Astrocyte (in vitro differentiated cells and primary cell): ENCODE measurements around the gene THRB. TPM values are rescaled to one million over a fixed set of nuclear protein-coding genes. Genes with fewer than 3 reads are reported as not detected.

Source experiments
- DNase-seq: peaks from one replicate; pipeline ENCODE4 v3.0.0-alpha.2; 2010; ENCODE audit warnings: low read depth
- FAIRE-seq: peaks from 2 replicates; lab custom pipeline; 2011; peaks lifted over from hg19 to GRCh38; lab: Jason Lieb, UNC
- H2AFZ ChIP-seq: 2 replicates; pipeline ENCODE4 v1.6.0; 2012; ENCODE audit warnings: low read depth, low read length, inconsistent platforms
- H3K27ac ChIP-seq: 2 replicates; pipeline ENCODE4 v1.5.1; 2011; ENCODE audit warnings: low read depth, low read length, inconsistent platforms
- H3K27me3 ChIP-seq: 2 replicates; pipeline ENCODE4 v1.6.0; 2011; ENCODE audit warnings: low read length, inconsistent platforms; ENCODE audit not compliant: insufficient read depth
- H3K36me3 ChIP-seq: 2 replicates; pipeline ENCODE4 v1.5.1; 2011; ENCODE audit warnings: low read length, inconsistent platforms; ENCODE audit not compliant: insufficient read depth
- H3K4me1 ChIP-seq: 2 replicates; pipeline ENCODE4 v1.5.1; 2011; ENCODE audit warnings: low read length, inconsistent platforms; ENCODE audit not compliant: insufficient read depth
- H3K4me2 ChIP-seq: 2 replicates; pipeline ENCODE4 v1.6.0; 2012; ENCODE audit warnings: low read length, inconsistent platforms
- H3K4me3 ChIP-seq: 2 replicates; pipeline ENCODE4 v1.5.1; 2011; ENCODE audit warnings: low read depth, mild to moderate bottlenecking, low read length, inconsistent platforms; ENCODE audit not compliant: insufficient read depth
- H3K79me2 ChIP-seq: 2 replicates; pipeline ENCODE4 v1.6.0; 2012; ENCODE audit warnings: mild to moderate bottlenecking, low read length, inconsistent platforms; ENCODE audit not compliant: insufficient read depth
- H3K9ac ChIP-seq: 2 replicates; pipeline ENCODE4 v1.6.0; 2012; ENCODE audit warnings: mild to moderate bottlenecking, low read length, inconsistent platforms
- H3K9me3 ChIP-seq: 2 replicates; pipeline ENCODE4 v1.5.1; 2012; ENCODE audit warnings: low read depth, mild to moderate bottlenecking, low read length, inconsistent platforms; ENCODE audit not compliant: insufficient read depth
- H4K20me1 ChIP-seq: 2 replicates; pipeline ENCODE4 v1.6.0; 2012; ENCODE audit warnings: low read length, inconsistent platforms; ENCODE audit not compliant: insufficient read depth
- H3K27ac Mint-ChIP-seq: one replicate; pipeline ENCODE4 v1.8.0; 2021; ENCODE audit warnings: mild to moderate bottlenecking, mixed read lengths; ENCODE audit not compliant: unreplicated experiment
- H3K27me3 Mint-ChIP-seq: one replicate; pipeline ENCODE4 v1.8.0; 2021; ENCODE audit warnings: low read depth, mixed read lengths; ENCODE audit not compliant: unreplicated experiment
- H3K36me3 Mint-ChIP-seq: one replicate; pipeline ENCODE4 v1.8.0; 2021; ENCODE audit warnings: low read depth, mixed read lengths; ENCODE audit not compliant: unreplicated experiment
- H3K4me1 Mint-ChIP-seq: one replicate; pipeline ENCODE4 v1.8.0; 2021; ENCODE audit warnings: low read depth, mixed read lengths; ENCODE audit not compliant: unreplicated experiment
- H3K4me3 Mint-ChIP-seq: one replicate; pipeline ENCODE4 v1.8.0; 2021; ENCODE audit warnings: mild to moderate bottlenecking, moderate library complexity, mixed read lengths; ENCODE audit not compliant: unreplicated experiment
- H3K9me3 Mint-ChIP-seq: one replicate; pipeline ENCODE4 v1.8.0; 2021; ENCODE audit warnings: mild to moderate bottlenecking, mixed read lengths; ENCODE audit not compliant: unreplicated experiment
- CTCF ChIP-seq: IDR thresholded peaks from 2 replicates; pipeline ENCODE4 v1.5.1; 2011; ENCODE audit warnings: low read depth, mild to moderate bottlenecking, inconsistent platforms, low read length, moderate library complexity; ENCODE audit not compliant: insufficient read depth
- EZH2 ChIP-seq: IDR thresholded peaks from 2 replicates; pipeline ENCODE4 v1.6.1; 2012; ENCODE audit warnings: mild to moderate bottlenecking, low read length, inconsistent platforms; ENCODE audit not compliant: insufficient read depth
- total RNA-seq: library from RNA; stranded (reverse); gene quantifications from 2 replicates; pipeline ENCODE4 v1.2.1, GENCODE V29; 2021

Gene THRB
- total RNA-seq, 1 donor from 2014 or later: 8.5 TPM

- H3K9ac ChIP-seq: no peak overlapping the region
- H2AFZ ChIP-seq: no peak overlapping the region
- Mint-ChIP-seq H3K27me3 (no peaks in the 10 kb centered on the region), H3K9me3 (no peaks in the 10 kb centered on the region), H3K4me1 (no peaks in the 10 kb centered on the region), H3K27ac (no peak overlapping the region), H3K36me3 (peaks cover 3% of the 10 kb centered on the region), H3K4me3 (no peak overlapping the region)
- FAIRE-seq (no peak), DNase-seq (no peak)
- H3K36me3 ChIP-seq: no peaks in the 10 kb centered on the region
- no peaks in the 10 kb centered on the region for H3K4me1 ChIP-seq
- H3K27me3 ChIP-seq: no peaks in the 10 kb centered on the region
- H4K20me1 ChIP-seq: no peaks in the 10 kb centered on the region
- no peaks in the 10 kb centered on the region for H3K79me2 ChIP-seq
- no peak overlapping the region for H3K4me3 ChIP-seq
- H3K27ac ChIP-seq: no peak overlapping the region
- no peaks in the 10 kb centered on the region for H3K9me3 ChIP-seq
- H3K4me2 ChIP-seq: no peak overlapping the region
- TF ChIP-seq EZH2: no peak
- no peak for TF ChIP-seq CTCF
Measured at GRCh38 chr3:24192469-24193056, 302.1 kb downstream of the THRB start.

- Histone ChIP-seq H4K20me1 (no peaks in the 10 kb centered on the region), H3K27ac (no peak overlapping the region), H3K36me3 (no peaks in the 10 kb centered on the region), H3K9me3 (no peaks in the 10 kb centered on the region), H3K9ac (no peak overlapping the region), H2AFZ (no peak overlapping the region), H3K79me2 (no peaks in the 10 kb centered on the region), H3K4me2 (no peak overlapping the region), H3K4me3 (no peak overlapping the region), H3K27me3 (no peaks in the 10 kb centered on the region), H3K4me1 (no peaks in the 10 kb centered on the region)
- FAIRE-seq (no peak), DNase-seq (no peak)
- TF ChIP-seq CTCF (no peak), EZH2 (no peak)
- Mint-ChIP-seq H3K27me3 (no peaks in the 10 kb centered on the region), H3K4me1 (no peaks in the 10 kb centered on the region), H3K36me3 (peaks cover 3% of the 10 kb centered on the region), H3K27ac (no peak overlapping the region), H3K9me3 (no peaks in the 10 kb centered on the region), H3K4me3 (no peak overlapping the region)
Measured at GRCh38 chr3:24191801-24192403, 302.7 kb downstream of the THRB start.

GRCh38 chr3:24190256-24190655 is 304.4 kb downstream of the THRB start:
- TF ChIP-seq EZH2: no peak
- TF ChIP-seq CTCF: no peak
- Mint-ChIP-seq H3K9me3 (no peaks in the 10 kb centered on the region), H3K27me3 (no peaks in the 10 kb centered on the region), H3K27ac (no peak overlapping the region), H3K4me1 (peaks cover 2% of the 10 kb centered on the region), H3K4me3 (no peak overlapping the region), H3K36me3 (peaks cover 3% of the 10 kb centered on the region)
- Histone ChIP-seq H3K4me3 (no peak overlapping the region), H2AFZ (no peak overlapping the region), H3K36me3 (no peaks in the 10 kb centered on the region), H3K27me3 (no peaks in the 10 kb centered on the region), H3K27ac (no peak overlapping the region), H3K4me2 (no peak overlapping the region), H3K9ac (no peak overlapping the region), H3K9me3 (no peaks in the 10 kb centered on the region), H4K20me1 (no peaks in the 10 kb centered on the region), H3K79me2 (no peaks in the 10 kb centered on the region), H3K4me1 (no peaks in the 10 kb centered on the region)
- DNase-seq (no peak), FAIRE-seq (no peak)
